ENCODE data around the gene ADSS1.

The ADSS1 gene

DNA sequence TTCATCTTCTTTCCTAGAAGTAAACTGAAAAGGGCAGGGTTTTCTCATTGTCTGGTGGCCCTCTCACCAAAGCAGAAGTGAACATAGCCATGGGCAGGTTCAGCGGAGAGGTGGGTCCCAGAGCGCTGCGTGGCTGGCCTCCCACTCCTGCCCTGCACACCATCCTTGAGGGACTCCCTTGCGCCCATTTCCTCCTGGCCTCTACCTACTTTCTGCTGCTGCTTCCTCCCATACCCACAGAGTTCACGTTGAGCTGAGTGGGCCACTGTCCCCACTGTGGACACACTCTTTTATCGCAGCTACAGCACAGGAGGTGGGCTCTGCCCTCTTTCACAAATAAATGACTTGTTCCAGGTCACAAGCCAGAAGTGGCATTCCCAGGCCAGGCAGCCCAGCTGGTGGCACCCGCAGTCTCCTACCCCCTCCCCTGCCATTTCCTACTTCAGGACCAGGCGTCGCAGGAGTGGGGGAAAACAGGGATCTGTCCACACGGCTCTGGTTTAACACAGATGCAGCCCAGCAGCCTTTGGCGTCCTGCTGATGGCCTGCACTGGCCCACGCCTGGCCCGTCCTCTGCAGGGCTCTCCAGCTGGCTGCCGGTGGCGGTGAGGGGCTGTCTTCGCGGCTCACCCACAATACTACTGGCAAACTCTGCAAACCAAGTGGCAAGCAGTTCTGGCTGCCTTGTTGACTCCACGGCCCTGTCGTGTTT is 33.8 kb downstream of the ADSS1 start:
- no peak for DNase-seq (ENCODE audit: low read depth, low spot score)
- H3K27ac ChIP-seq = no peak overlapping the region

DNA sequence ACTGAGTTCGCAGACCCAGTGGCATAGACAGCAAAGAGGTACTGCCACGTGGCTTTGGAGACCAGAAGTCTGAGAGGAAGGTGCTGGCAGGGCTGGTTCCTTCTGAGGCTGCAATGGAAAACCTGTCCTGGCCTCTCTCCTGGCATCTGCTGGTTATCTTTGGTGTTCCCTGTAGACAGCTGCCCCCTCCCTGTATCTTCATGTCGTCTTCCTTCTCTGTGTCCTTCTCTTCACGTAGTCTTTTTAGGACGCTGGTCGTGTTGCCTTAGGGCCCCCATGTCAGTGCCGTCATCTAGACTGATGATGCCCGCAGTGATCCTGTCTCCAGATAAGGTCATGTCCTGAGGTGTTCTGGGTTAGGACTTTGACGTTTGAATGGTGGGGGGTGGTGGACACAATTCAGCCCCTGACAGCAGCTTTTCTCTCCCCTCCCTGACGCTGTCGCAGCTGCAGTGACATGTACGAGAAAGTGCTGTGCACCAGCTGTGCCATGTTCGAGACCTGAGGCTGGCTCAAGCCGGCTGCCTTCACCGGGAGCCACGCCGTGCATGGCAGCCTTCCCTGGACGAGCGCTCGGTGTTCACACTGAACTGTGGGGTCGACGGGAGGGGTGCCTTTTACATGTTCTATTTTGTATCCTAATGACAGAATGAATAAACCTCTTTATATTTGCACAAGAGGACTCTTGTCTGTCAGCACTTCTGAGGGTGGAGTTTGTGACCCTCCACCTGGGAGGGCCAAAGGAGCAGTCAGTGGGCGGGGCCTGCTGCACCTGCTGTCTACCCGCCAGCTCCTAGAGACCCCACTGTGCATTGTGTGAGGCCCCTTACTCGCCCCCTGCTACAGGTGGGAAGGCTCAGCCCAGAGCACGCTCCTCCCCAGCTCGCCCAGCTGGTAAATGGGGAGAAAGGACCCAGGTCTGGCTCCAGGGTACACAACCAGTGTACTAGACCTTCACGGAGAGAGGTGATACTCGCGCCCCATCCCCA is 35.2 kb downstream of the ADSS1 start:
- DNase-seq (ENCODE audit: low read depth, low spot score) = no peak
- no peak overlapping the region for H3K27ac ChIP-seq

- no peak for DNase-seq (ENCODE audit: low read depth, low spot score)
Observed at GRCh38 chr14:104765517-104765916, 41.5 kb downstream of the ADSS1 start.

GRCh38 chr14:104766256-104766862 is 42.3 kb downstream of the ADSS1 start:
- no peak overlapping the region for H3K27ac ChIP-seq
- DNase-seq (ENCODE audit: low read depth, low spot score) = no peak

More at GRCh38 chr14:104765517-104765916, 41.5 kb downstream of the ADSS1 start:
- H3K27ac ChIP-seq = no peak overlapping the region

DNA sequence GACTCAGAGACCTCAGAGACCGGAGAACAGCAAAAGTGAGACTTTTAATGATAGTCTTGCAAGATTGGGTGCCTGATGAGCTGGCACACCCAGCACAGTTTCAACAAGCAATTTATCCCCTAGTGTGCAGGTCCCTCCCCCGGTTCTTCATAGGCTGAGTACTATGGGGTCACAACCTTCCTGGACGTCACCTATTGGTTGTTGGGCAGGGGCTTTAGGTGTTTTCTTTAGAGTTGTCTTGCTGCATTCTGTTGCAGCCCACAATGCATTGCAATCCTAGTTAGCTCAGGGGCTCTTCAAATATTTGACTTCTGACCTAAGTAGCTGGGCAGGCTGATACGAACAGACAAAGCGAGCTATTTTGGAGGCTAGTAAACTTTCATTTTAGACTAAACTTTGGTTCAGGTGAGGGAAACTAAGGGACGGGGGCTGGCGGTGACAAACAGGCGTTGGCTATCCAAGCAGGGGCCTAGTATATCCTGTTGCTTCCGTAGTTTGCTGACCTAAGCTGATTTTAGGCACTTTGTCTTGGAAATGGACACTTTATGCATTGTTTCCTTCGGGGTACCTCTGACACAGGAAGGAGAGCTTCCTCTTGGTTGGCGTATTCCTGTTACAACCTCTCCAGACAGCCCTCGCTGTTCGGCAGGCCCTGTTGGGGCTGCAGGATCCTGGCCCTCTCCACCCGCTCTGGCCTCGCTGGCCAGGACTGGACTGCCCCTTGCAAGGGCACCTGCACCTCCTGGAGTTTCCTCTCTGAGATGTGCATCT is 43.0 kb downstream of the ADSS1 start:
- H3K27ac ChIP-seq = no peak overlapping the region
- no peak for DNase-seq (ENCODE audit: low read depth, low spot score)

- no peak overlapping the region for H3K27ac ChIP-seq
- DNase-seq (ENCODE audit: low read depth, low spot score) = no peak
Observed at GRCh38 chr14:104767634-104767918, 43.5 kb downstream of the ADSS1 start.

DNA sequence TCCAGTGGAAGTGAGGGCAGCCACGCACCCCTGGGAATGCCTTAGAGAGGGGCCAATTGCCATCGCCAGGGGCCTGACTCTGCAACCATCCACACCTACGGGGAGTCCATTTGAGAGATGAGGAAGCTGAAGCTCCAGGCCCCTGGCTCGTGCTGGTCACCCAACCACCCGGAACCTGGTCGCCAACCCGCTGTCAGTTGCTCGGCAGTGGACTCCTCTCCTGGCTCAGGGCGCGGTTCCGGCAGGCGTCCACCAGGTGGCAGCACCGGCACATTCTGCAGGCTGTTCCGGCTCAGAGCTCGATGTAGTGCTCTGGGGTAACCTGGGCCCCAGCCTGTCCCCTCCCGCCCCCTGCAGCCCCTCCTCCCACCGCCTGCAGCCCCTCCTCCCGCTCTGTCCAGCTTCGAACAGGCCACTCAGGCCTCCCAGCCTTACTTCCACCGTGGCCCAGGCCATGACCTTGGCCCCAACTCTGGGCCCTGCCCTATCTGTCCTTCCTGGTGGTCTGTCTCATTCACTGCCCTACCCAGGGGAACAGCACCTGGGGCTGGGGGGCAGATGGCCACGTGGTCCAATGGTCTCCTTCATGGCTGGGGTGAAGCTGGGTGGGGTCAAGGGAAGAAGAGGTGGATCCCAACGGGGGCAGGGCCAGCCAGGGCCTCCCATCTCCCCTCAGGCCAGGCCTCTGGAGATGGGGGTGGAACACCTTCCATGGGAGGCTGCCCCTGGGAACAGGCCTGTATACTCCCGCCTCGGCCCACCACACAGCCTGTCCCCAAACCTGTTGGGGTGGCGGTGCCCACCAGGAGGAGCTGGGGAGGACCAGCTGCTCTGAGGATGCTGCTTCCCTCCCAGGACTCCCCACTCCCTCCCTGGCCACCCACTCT is 44.7 kb downstream of the ADSS1 start:
- no peak overlapping the region for H3K27ac ChIP-seq
- DNase-seq (ENCODE audit: low read depth, low spot score) = peak; percentile 12

- no peak overlapping the region for H3K27ac ChIP-seq
- DNase-seq (ENCODE audit: low read depth, low spot score) = no peak
Observed at GRCh38 chr14:104769324-104770071, 45.5 kb downstream of the ADSS1 start.

- no peak for DNase-seq (ENCODE audit: low read depth, low spot score)
Observed at GRCh38 chr14:104770072-104770579, 46.1 kb downstream of the ADSS1 start.

DNA sequence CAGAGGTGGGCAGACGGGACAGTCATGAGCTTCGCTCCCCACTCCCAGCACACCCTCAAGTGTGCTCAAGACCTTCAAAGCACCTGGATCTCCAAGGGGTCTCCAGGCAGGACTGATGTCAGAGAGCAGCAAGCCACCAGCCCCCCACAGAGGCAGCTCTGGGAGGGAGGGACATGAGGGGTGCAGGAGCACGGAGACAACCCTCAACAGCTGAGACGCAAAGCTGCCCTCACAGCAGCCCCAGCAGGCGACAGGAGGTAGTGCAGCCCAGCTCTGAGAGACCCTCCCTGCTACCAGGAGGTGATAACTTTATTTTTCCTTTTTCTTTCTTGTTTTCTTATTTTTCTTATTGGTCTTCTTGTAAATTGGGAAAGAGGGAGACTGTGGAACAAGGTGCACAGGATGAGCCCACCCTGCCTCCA is 46.8 kb downstream of the ADSS1 start:
- no peak for DNase-seq (ENCODE audit: low read depth, low spot score)
- no peak overlapping the region for H3K27ac ChIP-seq

More at GRCh38 chr14:104770072-104770579, 46.1 kb downstream of the ADSS1 start:
- no peak overlapping the region for H3K27ac ChIP-seq

DNA sequence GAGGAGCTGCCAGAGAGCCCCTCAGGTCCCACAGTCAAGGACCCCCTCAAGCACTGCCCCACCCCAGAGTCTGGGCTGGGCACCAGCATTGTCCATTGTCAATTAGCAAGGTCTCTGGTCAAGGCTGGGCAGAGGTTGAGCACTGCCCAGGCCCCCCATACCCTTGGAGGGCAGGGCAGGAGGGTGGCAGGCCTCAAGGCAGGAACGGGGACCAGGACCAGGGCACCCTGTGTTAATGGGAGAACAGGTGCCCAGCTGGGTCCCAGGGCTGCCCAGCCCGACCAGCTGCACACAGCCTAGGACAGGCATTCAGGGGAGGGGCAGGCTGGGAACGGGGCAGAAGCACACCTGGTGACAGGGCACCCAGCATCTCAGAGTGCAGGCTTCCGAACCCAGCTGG is 47.3 kb downstream of the ADSS1 start:
- H3K27ac ChIP-seq = no peak overlapping the region
- no peak for DNase-seq (ENCODE audit: low read depth, low spot score)

- DNase-seq (ENCODE audit: low read depth, low spot score) = no peak
- no peak overlapping the region for H3K27ac ChIP-seq
Observed at GRCh38 chr14:104771918-104772706, 48.1 kb downstream of the ADSS1 start.

DNA sequence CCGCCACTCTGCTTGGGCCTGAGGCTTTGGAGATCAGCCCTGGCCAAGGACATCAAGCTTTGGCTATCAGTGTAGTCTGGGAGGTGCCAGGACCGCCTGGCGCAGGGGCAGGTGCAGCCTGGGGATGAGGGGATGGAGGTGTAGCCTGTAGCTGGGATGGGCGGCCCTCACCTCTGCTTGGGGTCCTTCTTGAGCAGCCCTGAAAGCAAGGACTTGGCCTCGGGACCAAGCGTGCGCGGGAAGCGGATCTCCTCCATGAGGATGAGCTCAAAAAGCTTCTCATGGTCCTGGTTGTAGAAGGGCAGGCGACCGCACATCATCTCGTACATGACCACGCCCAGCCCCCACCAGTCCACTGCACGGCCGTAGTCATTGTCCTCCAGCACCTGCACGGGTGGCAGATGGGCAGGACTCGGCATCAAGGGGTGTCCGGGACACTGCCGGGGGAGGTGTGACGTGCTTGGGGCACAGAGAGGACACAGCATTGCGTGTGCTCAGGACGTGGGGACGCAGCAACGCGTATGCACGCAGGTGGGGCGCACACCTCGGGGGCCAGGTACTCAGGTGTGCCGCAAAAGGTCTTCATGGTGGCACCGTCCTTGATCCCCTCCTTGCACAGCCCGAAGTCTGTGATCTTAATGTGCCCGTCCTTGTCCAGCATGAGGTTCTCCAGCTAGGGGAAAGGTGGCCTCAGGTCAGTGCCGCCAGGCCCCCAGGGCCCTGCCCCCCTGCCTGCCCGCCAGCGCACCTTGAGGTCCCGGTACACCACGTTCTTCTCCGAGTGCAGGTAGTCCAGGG is 48.9 kb downstream of the ADSS1 start:
- no peak for DNase-seq (ENCODE audit: low read depth, low spot score)
- H3K27ac ChIP-seq = no peak overlapping the region

- DNase-seq (ENCODE audit: low read depth, low spot score) = no peak
- no peak overlapping the region for H3K27ac ChIP-seq
Observed at GRCh38 chr14:104773505-104774452, 49.8 kb downstream of the ADSS1 start.

DNA sequence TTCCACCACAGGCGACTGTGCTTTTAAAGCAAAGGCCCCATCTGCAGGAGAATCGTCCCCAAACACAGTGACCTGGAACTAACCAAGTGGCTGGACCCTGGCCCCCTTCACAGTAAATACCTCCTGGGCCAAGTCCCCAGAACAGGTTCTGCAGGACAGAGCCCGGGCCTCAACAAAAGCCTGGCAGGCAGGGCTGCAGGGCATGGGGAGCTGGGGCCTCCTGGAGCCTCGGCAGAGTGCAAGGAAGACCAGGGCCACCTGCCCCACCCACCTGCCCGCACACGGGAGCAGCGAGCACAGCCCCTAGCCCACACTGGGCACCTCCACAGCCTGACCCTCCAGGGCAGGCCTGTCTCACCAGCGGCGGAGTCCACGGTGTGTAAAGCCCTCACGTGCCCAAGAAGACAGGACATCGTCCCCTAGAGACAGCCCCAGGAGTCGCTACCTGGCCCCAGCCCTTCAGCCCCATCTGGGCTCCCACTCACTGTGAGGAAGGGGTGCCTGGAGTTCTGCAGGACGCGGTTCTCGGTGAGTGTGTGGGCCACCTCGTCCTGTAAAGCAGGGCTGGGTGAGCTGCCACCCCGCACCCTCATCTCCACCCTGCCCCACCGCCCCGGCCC is 50.5 kb downstream of the ADSS1 start:
- DNase-seq (ENCODE audit: low read depth, low spot score) = no peak
- no peak overlapping the region for H3K27ac ChIP-seq

All from epithelial cell of prostate (primary cell).